Ureter (tissue), 1 donor: ENCODE data around the gene ATOH8. TPM values are rescaled to one million over a fixed set of nuclear protein-coding genes. Genes with fewer than 3 reads are reported as not detected.
A peak's percentile ranks its signal among the peaks of the same experiment; 100 is the strongest.
"Not testable (repeated sequence)": the region's sequence is repeated elsewhere in the genome, so short reads cannot be mapped to it uniquely, and the experiment has no call there.

Experiments used
- DNase-seq: peaks from one replicate; pipeline ENCODE4 v3.0.0-alpha.2; 2020; ENCODE audit warnings: low spot score
- total RNA-seq: library from RNA; stranded (reverse); gene quantifications from one replicate; pipeline ENCODE4 v1.2.4, GENCODE V29; 2023
- donor health status: DM: yes; HTN: yes; CAD: no.

Gene ATOH8
- 21.8 TPM for total RNA-seq

GRCh38 chr2:85753525-85754312, at the start of gene ATOH8:
Gene ATOH8 (plus strand): TSS chr2:85753991. CDS start chr2:85754190, 199 bp downstream.
- peak; percentile 78 for DNase-seq

DNA sequence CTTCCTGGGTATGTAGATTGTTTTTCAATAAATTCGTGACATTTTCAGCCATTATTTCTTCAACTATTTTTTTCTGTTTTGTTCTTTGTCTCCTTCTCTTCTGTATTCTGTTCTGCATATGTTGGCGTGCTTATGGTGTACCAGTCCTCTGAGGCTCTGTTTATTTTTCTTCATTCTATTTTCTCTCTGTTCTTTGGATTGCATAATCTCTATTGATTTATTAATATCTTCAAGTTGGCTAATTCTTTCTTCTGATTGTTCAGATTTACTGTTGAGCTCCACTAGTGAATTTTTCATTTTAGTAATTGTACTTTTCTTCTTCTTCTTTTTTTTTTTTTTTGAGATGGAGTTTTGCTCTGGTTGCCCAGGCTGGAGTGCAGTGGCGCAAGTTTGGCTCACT, 49.8 kb upstream of the ATOH8 start:
- DNase-seq = no peak

- DNase-seq = no peak
Measured at GRCh38 chr2:85704800-85705679, 48.8 kb upstream of the ATOH8 start.

DNA sequence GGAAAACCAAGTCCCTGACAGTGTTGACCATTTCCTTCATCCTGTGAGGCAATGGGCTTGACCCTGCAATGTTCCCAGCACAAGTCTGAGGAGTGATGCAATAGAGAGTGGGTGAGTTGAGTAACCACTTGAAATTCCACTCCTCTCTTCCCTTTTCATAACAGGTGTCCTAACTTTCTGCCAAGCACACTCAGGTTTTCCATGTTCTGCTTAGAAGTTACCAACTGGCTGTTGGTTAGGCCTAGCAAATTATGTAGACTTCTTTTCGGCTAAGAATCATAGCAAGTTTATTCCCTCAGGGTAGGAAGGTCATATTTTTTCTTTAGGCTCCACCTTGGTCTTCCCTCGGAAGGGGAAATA, 48.1 kb upstream of the ATOH8 start:
- DNase-seq = no peak

DNA sequence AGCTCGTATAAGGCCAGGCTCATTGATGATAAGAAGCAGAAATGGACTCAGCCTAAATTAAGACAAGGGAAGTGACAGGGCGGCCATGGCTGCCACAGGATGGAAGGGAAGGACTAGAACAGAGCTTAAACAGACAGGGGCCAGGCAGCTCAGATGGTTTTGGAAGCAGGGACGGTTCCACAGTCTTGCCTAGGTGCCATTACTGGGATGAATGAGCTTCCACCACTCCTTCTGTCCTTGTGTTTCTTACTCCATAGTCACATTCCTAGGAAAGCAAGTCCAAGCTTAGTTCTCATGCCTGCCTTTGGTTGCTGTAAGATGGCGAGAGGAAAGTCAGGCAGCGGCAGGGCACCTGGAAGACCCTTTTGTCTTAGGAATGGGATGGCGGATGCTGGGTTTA, 47.7 kb upstream of the ATOH8 start:
- DNase-seq = no peak

GRCh38 chr2:85706599-85707296, 47.0 kb upstream of the ATOH8 start:
- DNase-seq = no peak

- DNase-seq = peak; percentile 82
Measured at GRCh38 chr2:85707304-85707703, 46.5 kb upstream of the ATOH8 start.

DNA sequence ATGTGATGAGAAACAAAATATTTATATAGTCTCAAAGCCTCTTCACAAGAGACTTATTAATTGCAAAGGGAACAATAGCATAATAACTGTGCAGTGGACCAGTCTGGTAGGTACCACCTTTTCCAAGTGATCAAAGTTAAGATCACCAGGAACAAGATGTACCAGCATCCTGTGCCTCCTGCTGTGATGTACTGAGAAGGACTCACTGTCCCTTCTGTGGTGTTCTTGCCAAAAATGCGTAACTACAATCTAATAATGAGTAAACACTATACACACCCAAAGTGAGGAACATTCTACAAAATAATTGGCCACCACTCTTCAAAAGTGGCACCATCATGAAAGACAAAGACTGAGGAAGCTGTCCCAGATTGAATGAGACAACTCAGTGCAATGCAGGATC, 45.1 kb upstream of the ATOH8 start:
- no peak for DNase-seq

GRCh38 chr2:85709401-85709811, 44.4 kb upstream of the ATOH8 start:
- no peak for DNase-seq

GRCh38 chr2:85710687-85711577, 42.9 kb upstream of the ATOH8 start:
- DNase-seq = no peak

- no peak for DNase-seq
Measured at GRCh38 chr2:85711578-85712060, 42.2 kb upstream of the ATOH8 start.

GRCh38 chr2:85712336-85712735, 41.5 kb upstream of the ATOH8 start:
- DNase-seq = no peak

GRCh38 chr2:85712849-85713612, 40.8 kb upstream of the ATOH8 start:
- no peak for DNase-seq

GRCh38 chr2:85713836-85714235, 40.0 kb upstream of the ATOH8 start:
- DNase-seq = no peak

- not testable (repeated sequence) for DNase-seq
Measured at GRCh38 chr2:85714421-85714820, 39.4 kb upstream of the ATOH8 start.

GRCh38 chr2:85714841-85715240, 39.0 kb upstream of the ATOH8 start:
- DNase-seq = no peak

DNA sequence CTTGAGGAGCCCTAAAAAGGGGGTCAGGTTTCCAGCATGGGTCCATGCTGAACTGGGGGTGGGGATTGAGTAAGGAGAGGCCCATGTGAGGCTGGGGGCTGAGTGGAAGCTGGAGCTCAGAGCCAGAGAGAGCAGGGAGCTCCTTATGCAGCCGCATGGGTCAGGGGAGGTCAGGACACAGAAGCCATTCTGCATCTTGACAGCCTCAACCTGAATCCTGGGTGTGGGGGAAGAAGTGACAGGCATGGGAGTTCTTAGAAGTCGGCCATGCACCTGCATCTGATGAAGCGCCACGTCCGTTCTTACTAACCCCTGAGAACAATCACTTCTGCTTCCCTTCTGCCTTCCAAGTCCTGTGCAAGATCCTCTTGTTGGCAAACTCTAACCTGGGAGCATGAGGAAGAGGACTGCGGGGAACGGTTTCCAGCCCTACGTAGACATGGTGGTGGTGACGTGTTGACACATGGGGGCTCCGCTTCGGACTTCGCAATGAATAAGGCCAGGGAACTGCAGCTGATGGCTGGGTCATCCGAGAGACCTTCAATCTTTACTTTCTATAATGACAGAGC, 37.4 kb upstream of the ATOH8 start:
- no peak for DNase-seq

DNA sequence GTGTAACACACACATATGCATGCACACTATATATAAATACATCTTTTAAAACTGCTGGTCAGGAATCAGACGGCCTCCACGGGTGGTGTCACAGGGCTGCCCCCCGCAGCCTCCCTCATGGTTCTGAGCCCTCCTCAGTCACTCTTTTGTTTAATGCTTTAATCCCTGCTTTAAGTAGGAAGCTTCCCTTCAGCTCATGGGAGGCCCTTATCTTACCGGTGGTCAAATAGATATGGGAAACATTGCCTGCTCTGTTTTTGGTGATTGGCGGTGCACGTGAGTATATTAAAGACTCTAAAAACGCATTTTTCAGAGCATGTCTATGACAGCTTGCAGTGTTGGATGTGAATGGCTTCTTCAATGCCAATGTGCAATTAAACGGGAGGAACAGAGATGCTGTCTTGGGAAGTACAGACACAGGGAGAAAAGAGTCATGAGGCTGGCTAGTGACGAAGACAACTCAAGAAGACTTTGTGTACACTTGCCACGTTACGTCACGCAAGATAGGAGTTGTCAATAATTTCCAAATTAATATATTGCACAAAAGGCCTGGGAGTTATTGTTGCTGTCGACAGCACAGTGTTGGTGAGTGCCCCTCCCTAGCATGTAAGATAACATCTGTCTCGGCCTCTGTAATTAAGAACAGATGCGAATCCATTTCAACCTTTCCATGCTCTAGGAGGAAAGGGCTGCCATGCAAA, 36.3 kb upstream of the ATOH8 start:
- no peak for DNase-seq

GRCh38 chr2:85718009-85718391, 35.8 kb upstream of the ATOH8 start:
- no peak for DNase-seq
